ENCODE results near the gene SSU72. TPM values are rescaled to one million over a fixed set of nuclear protein-coding genes. Genes with fewer than 3 reads are reported as not detected.
A peak's percentile ranks its signal among the peaks of the same experiment; 100 is the strongest.

Gene SSU72
- total RNA-seq, 2 experiments from 2014 or later, result 95.4 to 101 TPM

- Mint-ChIP-seq H3K4me3 (no peak overlapping the region), H3K27ac (peak overlapping the region; percentile 30), H3K27me3 (no peaks in the 10 kb centered on the region), H3K4me1 (ENCODE audit: low read depth) (no peaks in the 10 kb centered on the region), H3K9me3 (no peaks in the 10 kb centered on the region), H3K36me3 (ENCODE audit: low read depth) (no peaks in the 10 kb centered on the region)
- ChIA-PET CTCF (no interaction called here), POLR2A (no interaction called here)
- Histone ChIP-seq H3K27me3 (ENCODE audit: control insufficient read depth in 1 of 2, insufficient read depth in 2 of 2, low read length in 2 of 2) (no peaks in the 10 kb centered on the region), H3K27ac (ENCODE audit: low read depth in 1 of 2, low read length in 2 of 2) (no peak overlapping the region), H3K4me1 (ENCODE audit: insufficient read depth, low read length) (peaks cover 6% of the 10 kb centered on the region), H3K36me3 (ENCODE audit: insufficient read depth, low read length) (peaks cover 9% of the 10 kb centered on the region), H3K9me3 (ENCODE audit: control insufficient read depth in 1 of 2, insufficient read depth in 1 of 2, low read length in 2 of 2) (no peaks in the 10 kb centered on the region), H3K4me3 (ENCODE audit: low read length) (no peak overlapping the region)
- TF ChIP-seq, protein P1, sequence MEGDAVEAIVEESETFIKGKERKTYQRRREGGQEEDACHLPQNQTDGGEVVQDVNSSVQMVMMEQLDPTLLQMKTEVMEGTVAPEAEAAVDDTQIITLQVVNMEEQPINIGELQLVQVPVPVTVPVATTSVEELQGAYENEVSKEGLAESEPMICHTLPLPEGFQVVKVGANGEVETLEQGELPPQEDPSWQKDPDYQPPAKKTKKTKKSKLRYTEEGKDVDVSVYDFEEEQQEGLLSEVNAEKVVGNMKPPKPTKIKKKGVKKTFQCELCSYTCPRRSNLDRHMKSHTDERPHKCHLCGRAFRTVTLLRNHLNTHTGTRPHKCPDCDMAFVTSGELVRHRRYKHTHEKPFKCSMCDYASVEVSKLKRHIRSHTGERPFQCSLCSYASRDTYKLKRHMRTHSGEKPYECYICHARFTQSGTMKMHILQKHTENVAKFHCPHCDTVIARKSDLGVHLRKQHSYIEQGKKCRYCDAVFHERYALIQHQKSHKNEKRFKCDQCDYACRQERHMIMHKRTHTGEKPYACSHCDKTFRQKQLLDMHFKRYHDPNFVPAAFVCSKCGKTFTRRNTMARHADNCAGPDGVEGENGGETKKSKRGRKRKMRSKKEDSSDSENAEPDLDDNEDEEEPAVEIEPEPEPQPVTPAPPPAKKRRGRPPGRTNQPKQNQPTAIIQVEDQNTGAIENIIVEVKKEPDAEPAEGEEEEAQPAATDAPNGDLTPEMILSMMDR (IDR thresholded peaks at IDR 0.05), result no peak
- DNase-seq (no peak), ATAC-seq (ENCODE audit: poor library complexity) (no peak)
- intact Hi-C loops (cut with DNase I, micrococcal nuclease), result no loop called here
Measured at GRCh38 chr1:1552263-1552639, 22.4 kb downstream of the SSU72 start.

GRCh38 chr1:1551524-1552262 is 23.0 kb downstream of the SSU72 start:
- Histone ChIP-seq H3K4me1 (ENCODE audit: insufficient read depth, low read length) (peaks cover 6% of the 10 kb centered on the region), H3K27ac (ENCODE audit: low read depth in 1 of 2, low read length in 2 of 2) (no peak overlapping the region), H3K36me3 (ENCODE audit: insufficient read depth, low read length) (peaks cover 10% of the 10 kb centered on the region), H3K9me3 (ENCODE audit: control insufficient read depth in 1 of 2, insufficient read depth in 1 of 2, low read length in 2 of 2) (no peaks in the 10 kb centered on the region), H3K27me3 (ENCODE audit: control insufficient read depth in 1 of 2, insufficient read depth in 2 of 2, low read length in 2 of 2) (no peaks in the 10 kb centered on the region), H3K4me3 (ENCODE audit: low read length) (no peak overlapping the region)
- intact Hi-C loops (cut with DNase I, micrococcal nuclease), result no loop called here
- no peaks in the 10 kb centered on the region for H3K9me3 Mint-ChIP-seq
- H3K27ac Mint-ChIP-seq, result peak overlapping the region; percentile 30
- H3K27me3 Mint-ChIP-seq, result no peaks in the 10 kb centered on the region
- ATAC-seq (ENCODE audit: poor library complexity), result no peak
- H3K36me3 Mint-ChIP-seq (ENCODE audit: low read depth), result no peaks in the 10 kb centered on the region
- no peaks in the 10 kb centered on the region for H3K4me1 Mint-ChIP-seq (ENCODE audit: low read depth)
- CTCF ChIA-PET, result no interaction called here
- no peak overlapping the region for H3K4me3 Mint-ChIP-seq
- TF ChIP-seq, protein P1 (IDR thresholded peaks at IDR 0.05), result no peak
- no peak for DNase-seq
- POLR2A ChIA-PET, result no interaction called here

- no peak overlapping the region for H3K4me3 ChIP-seq (ENCODE audit: low read length)
- H3K27me3 ChIP-seq (ENCODE audit: control insufficient read depth in 1 of 2, insufficient read depth in 2 of 2, low read length in 2 of 2), result no peaks in the 10 kb centered on the region
- Mint-ChIP-seq H3K9me3 (no peaks in the 10 kb centered on the region), H3K36me3 (ENCODE audit: low read depth) (no peaks in the 10 kb centered on the region), H3K27ac (no peak overlapping the region), H3K27me3 (no peaks in the 10 kb centered on the region), H3K4me1 (ENCODE audit: low read depth) (no peaks in the 10 kb centered on the region), H3K4me3 (no peak overlapping the region)
- TF ChIP-seq, protein P1 (IDR thresholded peaks at IDR 0.05), result no peak
- no peaks in the 10 kb centered on the region for H3K9me3 ChIP-seq (ENCODE audit: control insufficient read depth in 1 of 2, insufficient read depth in 1 of 2, low read length in 2 of 2)
- H3K27ac ChIP-seq (ENCODE audit: low read depth in 1 of 2, low read length in 2 of 2), result no peak overlapping the region
- POLR2A ChIA-PET, result no interaction called here
- H3K4me1 ChIP-seq (ENCODE audit: insufficient read depth, low read length), result peaks cover 6% of the 10 kb centered on the region
- ATAC-seq (ENCODE audit: poor library complexity) (peak; percentile 46), DNase-seq (no peak)
- H3K36me3 ChIP-seq (ENCODE audit: insufficient read depth, low read length), result peaks cover 8% of the 10 kb centered on the region
- CTCF ChIA-PET, result no interaction called here
- intact Hi-C loops (cut with DNase I, micrococcal nuclease), result no loop called here
Measured at GRCh38 chr1:1550591-1551432, 23.9 kb downstream of the SSU72 start.

Data from CD4-positive, alpha-beta T cell (primary cell).